GM04504 (cell line): ENCODE measurements around the gene SPIRE2.
A peak's percentile ranks its signal among the peaks of the same experiment; 100 is the strongest.
"Not testable (repeated sequence)": the region's sequence is repeated elsewhere in the genome, so short reads cannot be mapped to it uniquely, and the experiment has no call there.

ENCODE experiments used
- DNase-seq: peaks from one replicate; pipeline ENCODE4 v3.0.0-alpha.2; 2012; ENCODE audit warnings: low read depth

The SPIRE2 gene

GRCh38 chr16:89898201-89898967 is 70.1 kb downstream of the SPIRE2 start:
- DNase-seq = no peak

- DNase-seq = no peak
Observed at GRCh38 chr16:89899879-89900481, 71.7 kb downstream of the SPIRE2 start.

DNA sequence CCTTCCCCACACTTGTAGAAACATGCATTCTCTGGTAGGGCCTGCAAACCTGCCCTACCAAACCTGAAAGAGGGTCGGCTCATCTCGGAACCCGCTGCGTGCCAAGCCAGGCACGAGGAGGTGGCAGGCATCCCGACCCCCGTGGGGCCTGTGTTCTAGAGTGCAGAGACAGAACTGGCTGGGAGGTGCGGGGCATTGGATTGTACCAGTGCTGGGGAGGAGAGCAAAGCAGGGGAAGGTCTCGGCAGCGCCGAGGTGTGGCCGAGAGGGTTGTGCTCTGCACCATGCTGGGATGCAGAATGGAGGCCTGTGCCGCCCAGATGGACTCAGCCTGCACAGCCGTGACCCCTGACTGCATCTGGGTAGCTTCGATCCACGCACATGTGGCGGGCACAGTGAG is 72.6 kb downstream of the SPIRE2 start:
- DNase-seq = no peak

DNA sequence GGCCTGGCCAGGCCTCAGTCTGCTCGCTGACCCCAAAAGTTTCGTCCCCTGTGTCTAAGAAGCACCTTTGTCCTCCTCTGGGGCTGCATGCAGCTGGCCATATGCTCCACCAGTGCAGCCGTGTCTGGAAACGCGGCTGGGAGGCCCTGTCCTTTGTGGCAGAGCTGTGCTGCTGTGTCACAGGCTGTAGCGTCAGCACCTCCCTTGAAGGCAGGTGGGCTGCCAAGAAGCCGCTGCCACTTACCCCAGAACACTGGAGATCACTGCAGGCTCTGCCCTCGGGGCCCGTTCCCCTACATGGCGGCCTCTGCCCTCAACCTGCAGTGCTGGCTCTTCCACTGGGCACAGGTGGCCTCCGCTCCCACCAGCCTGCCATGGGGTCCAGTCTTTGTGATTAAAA is 74.7 kb downstream of the SPIRE2 start:
- no peak for DNase-seq

GRCh38 chr16:89903908-89904515 is 75.7 kb downstream of the SPIRE2 start:
- DNase-seq = no peak

- no peak for DNase-seq
Observed at GRCh38 chr16:89904606-89905510, 76.6 kb downstream of the SPIRE2 start.

- DNase-seq = no peak
Observed at GRCh38 chr16:89905511-89906139, 77.3 kb downstream of the SPIRE2 start.

GRCh38 chr16:89906140-89907025 is 78.1 kb downstream of the SPIRE2 start:
- no peak for DNase-seq

- no peak for DNase-seq
Observed at GRCh38 chr16:89907055-89907814, 79.0 kb downstream of the SPIRE2 start.

- DNase-seq = no peak
Observed at GRCh38 chr16:89908236-89908635, 80.0 kb downstream of the SPIRE2 start.

GRCh38 chr16:89909777-89910716 is 81.8 kb downstream of the SPIRE2 start:
- DNase-seq = peak; percentile 62

DNA sequence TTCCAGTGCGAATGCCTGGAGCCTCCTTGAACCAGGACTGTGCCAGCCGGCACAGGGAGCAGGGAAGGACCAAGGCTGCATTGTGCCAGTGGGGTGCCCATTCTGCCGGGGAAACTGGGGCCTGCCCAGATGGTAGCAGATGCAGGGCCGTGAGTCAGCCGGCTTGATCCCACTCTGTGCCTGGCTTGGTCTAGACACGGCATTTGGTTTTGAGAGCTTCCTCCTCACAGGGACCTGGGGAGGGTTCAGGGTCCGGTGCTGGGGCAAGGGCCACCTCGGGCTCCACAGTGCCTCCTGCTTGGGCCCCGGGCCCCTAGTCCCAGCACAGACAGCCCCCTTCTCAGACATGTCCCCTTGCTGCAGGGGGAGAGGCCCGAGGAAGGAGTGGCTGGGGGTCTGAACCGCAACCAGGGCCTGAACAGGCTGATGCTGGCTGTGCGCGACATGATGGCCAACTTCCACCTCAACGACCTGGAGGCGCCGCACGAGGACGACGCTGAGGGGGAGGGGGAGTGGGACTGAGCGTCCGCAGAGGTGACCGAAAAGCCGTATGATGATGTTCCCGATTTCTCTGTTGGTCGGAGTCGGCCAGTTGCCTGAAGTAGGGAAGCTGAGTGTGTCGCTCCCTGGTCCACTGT is 82.6 kb downstream of the SPIRE2 start:
- DNase-seq = no peak

DNA sequence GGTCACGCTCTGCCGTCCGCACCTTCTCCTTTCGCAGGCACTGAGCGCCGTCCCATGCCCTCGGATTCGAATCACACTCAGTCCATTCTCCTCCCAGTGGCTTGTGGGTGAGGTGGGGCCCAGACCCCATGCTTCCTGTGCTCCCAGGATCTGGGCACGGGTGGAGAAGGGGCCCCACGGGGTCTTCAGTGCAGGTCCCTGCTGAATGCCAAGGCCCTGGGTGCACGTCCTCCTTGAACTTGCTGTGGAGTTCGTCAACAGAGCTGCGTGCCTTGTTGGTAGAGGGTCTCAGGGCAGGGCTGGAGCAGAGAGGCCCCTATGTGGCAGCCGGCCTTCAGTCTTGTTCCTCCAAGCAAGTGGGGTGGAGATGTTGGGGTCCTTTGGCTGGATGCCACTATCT is 83.1 kb downstream of the SPIRE2 start:
- no peak for DNase-seq

DNA sequence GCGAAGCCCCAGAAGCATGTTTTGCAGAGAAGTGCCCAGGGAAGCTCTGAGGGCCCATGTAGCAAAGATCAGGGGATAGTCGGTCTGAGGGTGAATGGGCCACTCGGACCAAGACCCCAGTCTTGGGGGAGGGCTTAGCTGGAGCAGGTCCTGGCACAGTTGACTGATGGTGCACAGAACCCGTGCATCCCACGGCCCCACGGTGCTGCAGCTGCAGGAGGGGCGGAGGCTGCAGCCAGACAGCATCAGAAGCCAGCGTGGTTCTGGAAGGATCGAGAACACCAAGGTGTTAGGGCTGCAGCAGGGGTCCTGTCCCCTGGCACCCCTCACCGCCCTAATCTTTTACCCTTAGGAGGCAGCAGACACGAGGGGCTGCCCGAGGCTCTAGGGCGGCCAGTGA is 83.9 kb downstream of the SPIRE2 start:
- DNase-seq = no peak

GRCh38 chr16:89912627-89913026 is 84.4 kb downstream of the SPIRE2 start:
- no peak for DNase-seq

DNA sequence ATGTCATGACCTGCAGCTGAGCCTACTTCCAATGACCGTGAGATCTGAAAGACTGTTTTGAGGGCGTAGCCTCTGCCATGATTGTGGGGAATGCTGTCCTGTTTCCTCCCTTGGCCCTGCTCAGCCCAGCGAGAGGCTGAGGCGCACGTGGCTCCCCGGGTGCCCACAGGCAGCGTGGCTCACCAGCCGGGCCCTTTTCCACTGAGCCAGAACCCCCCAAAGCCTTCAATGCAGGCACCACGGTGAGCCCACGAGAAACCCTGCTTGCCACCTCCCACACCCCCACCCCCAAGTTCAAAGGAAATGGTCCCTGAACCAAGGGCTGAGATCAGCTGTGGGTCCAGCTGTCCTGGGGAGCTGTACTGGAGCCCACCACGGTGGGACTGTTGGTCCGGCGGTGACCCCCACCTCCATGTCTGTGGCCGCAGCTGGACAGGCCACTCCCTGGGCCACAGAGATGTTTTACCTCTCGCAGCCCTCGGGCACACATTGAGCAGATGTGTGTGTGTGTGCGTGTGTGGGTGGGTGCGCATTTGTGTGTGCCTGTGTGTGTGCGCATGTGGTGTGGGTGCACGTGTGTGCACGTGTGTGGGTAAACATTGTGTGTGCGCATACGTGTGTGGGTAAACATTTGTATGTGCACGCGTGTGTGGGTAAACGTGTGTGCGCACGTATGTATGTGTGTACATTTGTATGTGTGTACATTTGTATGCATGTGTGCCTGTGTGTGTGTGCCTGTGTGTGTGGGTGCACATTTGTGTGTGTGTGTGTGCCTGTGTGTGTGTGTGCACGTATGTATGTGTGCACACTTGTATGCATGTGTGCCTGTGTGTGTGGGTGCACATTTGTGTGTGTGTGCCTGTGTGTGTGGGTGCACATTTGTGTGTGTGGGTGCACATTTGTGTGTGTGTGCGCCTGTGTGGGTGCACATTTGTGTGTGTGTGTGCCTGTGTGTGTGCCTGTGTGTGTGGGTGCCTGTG is 85.4 kb downstream of the SPIRE2 start:
- no peak for DNase-seq

GRCh38 chr16:89914642-89915285 is 86.5 kb downstream of the SPIRE2 start:
- DNase-seq = not testable (repeated sequence)
